Colonic mucosa (tissue), 4 donors: ENCODE results near the gene WDR7. TPM values are rescaled to one million over a fixed set of nuclear protein-coding genes. Genes with fewer than 3 reads are reported as not detected.

Experiments used
- DNase-seq: peaks from one replicate; pipeline ENCODE4 v3.0.0-alpha.2; 2020
- H3K27ac ChIP-seq: fragments of 200-600 bp; one replicate; pipeline ENCODE4 v1.8.0; 2021
- H3K27me3 ChIP-seq: fragments of 200-600 bp; one replicate; pipeline ENCODE4 v1.8.0; 2021
- H3K36me3 ChIP-seq: fragments of 200-600 bp; one replicate; pipeline ENCODE4 v1.8.0; 2021
- H3K4me1 ChIP-seq: fragments of 200-600 bp; one replicate; pipeline ENCODE4 v1.8.0; 2021; ENCODE audit warnings: mild to moderate bottlenecking
- H3K4me3 ChIP-seq: fragments of 200-600 bp; one replicate; pipeline ENCODE4 v1.8.0; 2021
- H3K9ac ChIP-seq, 2 donors: one replicate each; pipeline ENCODE4 v1.7.0; 2013; ENCODE audit warnings: control low read depth in 2 of 2, low read depth in 2 of 2, low read length in 2 of 2
- H3K9me3 ChIP-seq: fragments of 200-600 bp; one replicate; pipeline ENCODE4 v1.8.0; 2021
- CTCF ChIP-seq: fragments of 200-600 bp; IDR thresholded peaks from one replicate; pipeline ENCODE4 v1.8.0; 2022; ENCODE audit warnings: antibody characterized with exemption, mild to moderate bottlenecking
- intact Hi-C: fragments of 100-400 bp; cut with DNase I; formaldehyde crosslinking; loops from one replicate; pipeline ENCODE4 v1.14.1; 2022
- total RNA-seq, 2 donors: library from RNA; stranded (reverse); fragmentation: NEBNext Ultra II Directional in 1 of 2; extraction: Animal tissue kit (Norgen Biotek cat#: 25700) in 1 of 2; gene quantifications; one replicate each; pipeline ENCODE4 v1.2.1, GENCODE V29; 2021
- donor health status: healthy.
- donor health status: DM: no; HTN: no; CAD: no.
- donor health status: DM: no; HTN: no; CAD: no.

Gene WDR7
- total RNA-seq, 2 donors from 2014 or later: 16.8 to 21.2 TPM

GRCh38 chr18:57008001-57008686, 357.0 kb downstream of the WDR7 start:
- TF ChIP-seq CTCF: no peak
- no peaks in the 10 kb centered on the region for H3K9me3 ChIP-seq
- no peaks in the 10 kb centered on the region for H3K27me3 ChIP-seq
- no peak overlapping the region for H3K27ac ChIP-seq
- H3K36me3 ChIP-seq: no peaks in the 10 kb centered on the region
- no peak overlapping the region for H3K9ac ChIP-seq
- DNase-seq: no peak
- H3K4me1 ChIP-seq: peaks cover 6% of the 10 kb centered on the region
- intact Hi-C loops: no loop called here
- no peak overlapping the region for H3K4me3 ChIP-seq

GRCh38 chr18:57009844-57010243, 358.7 kb downstream of the WDR7 start:
- TF ChIP-seq CTCF: no peak
- H3K9ac ChIP-seq: no peak overlapping the region
- peaks cover 5% of the 10 kb centered on the region for H3K4me1 ChIP-seq
- H3K4me3 ChIP-seq: no peak overlapping the region
- H3K27me3 ChIP-seq: no peaks in the 10 kb centered on the region
- DNase-seq: no peak
- H3K36me3 ChIP-seq: no peaks in the 10 kb centered on the region
- H3K27ac ChIP-seq: no peak overlapping the region
- intact Hi-C loops: no loop called here
- H3K9me3 ChIP-seq: no peaks in the 10 kb centered on the region

- no peak overlapping the region for H3K9ac ChIP-seq
- intact Hi-C loops: loop anchor here (5.0 kb wide), 1 partner anchor 48 kb away; no protein-coding TSS in a partner anchor
- H3K27ac ChIP-seq: no peak overlapping the region
- no peaks in the 10 kb centered on the region for H3K27me3 ChIP-seq
- DNase-seq: no peak
- TF ChIP-seq CTCF: no peak
- H3K9me3 ChIP-seq: no peaks in the 10 kb centered on the region
- no peaks in the 10 kb centered on the region for H3K4me1 ChIP-seq
- no peak overlapping the region for H3K4me3 ChIP-seq
- no peaks in the 10 kb centered on the region for H3K36me3 ChIP-seq
Measured at GRCh38 chr18:57014772-57015413, 363.7 kb downstream of the WDR7 start.

- no peak for TF ChIP-seq CTCF
- Histone ChIP-seq H3K36me3 (no peaks in the 10 kb centered on the region), H3K27ac (no peak overlapping the region), H3K4me3 (no peak overlapping the region), H3K9ac (no peak overlapping the region), H3K4me1 (no peaks in the 10 kb centered on the region), H3K27me3 (no peaks in the 10 kb centered on the region), H3K9me3 (no peaks in the 10 kb centered on the region)
- intact Hi-C loops: loop anchor here (5.0 kb wide), 1 partner anchor 48 kb away; no protein-coding TSS in a partner anchor
- no peak for DNase-seq
Measured at GRCh38 chr18:57015451-57015850, 364.3 kb downstream of the WDR7 start.

GRCh38 chr18:57018845-57019244, 367.7 kb downstream of the WDR7 start:
- H3K27me3 ChIP-seq: no peaks in the 10 kb centered on the region
- intact Hi-C loops: loop anchor here (5.0 kb wide), 1 partner anchor 52 kb away; no protein-coding TSS in a partner anchor

More at GRCh38 chr18:57018845-57019244, 367.7 kb downstream of the WDR7 start:
- no peaks in the 10 kb centered on the region for H3K36me3 ChIP-seq
- no peak for TF ChIP-seq CTCF
- H3K4me1 ChIP-seq: no peaks in the 10 kb centered on the region
- H3K27ac ChIP-seq: no peak overlapping the region
- DNase-seq: no peak
- no peak overlapping the region for H3K9ac ChIP-seq
- H3K4me3 ChIP-seq: no peak overlapping the region
- no peaks in the 10 kb centered on the region for H3K9me3 ChIP-seq
